Activated gamma-delta T cell (primary cell): ENCODE results near the gene ARRDC2.
"Not testable (repeated sequence)": the region's sequence is repeated elsewhere in the genome, so short reads cannot be mapped to it uniquely, and the experiment has no call there.

ENCODE experiments used
- DNase-seq: peaks from one replicate; lab custom pipeline; 2025; lab: John Stamatoyannopoulos, UW

The ARRDC2 gene

DNA sequence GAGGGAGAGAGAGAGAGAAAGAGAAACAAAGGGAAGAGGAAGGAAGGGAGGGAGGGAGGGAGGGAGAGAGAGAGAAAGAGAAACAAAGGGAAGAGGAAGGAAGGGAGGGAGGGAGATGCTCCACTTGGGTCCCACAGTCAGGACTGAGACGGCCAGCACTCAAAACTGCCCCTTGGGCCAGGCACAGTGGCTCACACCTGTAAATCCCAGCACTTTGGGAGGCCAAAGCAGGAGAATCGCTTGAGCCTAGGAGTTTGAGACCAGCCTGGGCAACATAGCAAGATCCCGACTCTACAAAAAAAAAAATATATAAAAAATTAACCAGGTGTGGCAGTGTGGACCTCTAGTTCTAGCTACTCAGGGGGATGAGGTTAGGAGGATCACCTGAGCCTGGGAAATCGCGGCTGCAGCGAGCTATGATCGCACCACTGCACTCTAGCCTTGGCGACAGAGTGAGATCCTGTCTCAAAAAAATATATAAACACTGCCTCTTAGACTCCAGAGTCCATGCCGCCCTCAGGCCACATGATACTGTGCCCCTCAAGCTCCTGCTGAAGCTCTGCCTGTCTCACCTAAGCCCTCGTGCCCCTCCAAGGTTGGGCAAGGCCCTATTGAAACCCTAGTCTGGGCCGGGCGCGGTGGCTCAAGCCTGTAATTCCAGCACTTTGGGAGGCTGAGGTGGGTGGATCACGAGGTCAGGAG is 8.4 kb downstream of the ARRDC2 start:
- no peak for DNase-seq

GRCh38 chr19:18017275-18018083 is 9.5 kb downstream of the ARRDC2 start:
- DNase-seq: no peak

- no peak for DNase-seq
Measured at GRCh38 chr19:18020212-18021085, 12.5 kb downstream of the ARRDC2 start.

DNA sequence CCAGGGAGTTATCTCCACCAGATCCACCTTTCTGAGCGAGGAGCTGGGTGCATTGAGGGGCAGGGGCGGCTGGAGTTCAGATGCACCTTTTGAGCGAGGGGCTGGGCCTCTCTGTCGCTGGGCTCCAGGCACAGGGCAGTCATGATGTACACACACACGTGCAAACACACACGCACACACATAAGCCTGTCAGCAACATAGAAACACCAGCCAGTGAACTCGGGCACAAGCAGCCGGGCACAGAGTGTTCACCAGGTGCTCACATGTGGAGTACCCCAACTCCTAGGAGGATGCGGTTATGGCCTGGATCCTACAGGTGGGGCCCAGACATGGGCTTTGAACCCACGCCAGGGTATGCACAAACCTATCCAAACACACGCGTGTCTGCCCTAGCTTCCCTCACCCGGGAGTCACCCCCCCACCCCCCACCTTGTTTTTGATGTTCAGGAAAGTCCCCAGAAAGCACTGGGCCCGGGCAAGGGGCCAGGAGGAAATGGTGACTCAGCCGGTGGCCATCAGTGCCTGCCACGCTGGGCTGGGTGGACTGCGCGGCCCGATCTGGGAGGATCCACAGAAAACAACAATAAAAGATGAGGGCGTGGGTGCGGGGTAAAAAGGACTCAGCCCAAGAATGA is 13.3 kb downstream of the ARRDC2 start:
- peak; percentile 40 for DNase-seq

GRCh38 chr19:18023622-18024251 is 15.8 kb downstream of the ARRDC2 start:
- no peak for DNase-seq

DNA sequence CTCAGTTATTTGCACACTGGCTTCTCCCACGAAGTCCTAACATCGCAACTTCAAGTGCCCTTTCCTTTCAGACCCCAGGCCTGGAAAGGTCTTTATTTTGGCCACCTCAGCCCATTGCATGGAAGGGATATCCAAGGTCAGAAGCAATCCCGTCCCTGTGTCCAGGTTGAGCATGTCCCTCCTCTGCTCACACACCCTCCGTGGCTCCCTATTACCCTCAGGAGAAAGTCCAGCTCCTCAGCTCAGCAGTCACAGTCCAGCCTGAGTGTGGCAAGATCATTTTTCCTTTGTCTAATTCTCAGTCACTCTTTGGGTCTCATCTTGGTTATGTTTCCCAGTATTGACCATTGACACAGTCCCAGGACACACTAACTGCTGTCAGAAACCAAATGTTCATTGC is 19.2 kb downstream of the ARRDC2 start:
- DNase-seq: no peak

DNA sequence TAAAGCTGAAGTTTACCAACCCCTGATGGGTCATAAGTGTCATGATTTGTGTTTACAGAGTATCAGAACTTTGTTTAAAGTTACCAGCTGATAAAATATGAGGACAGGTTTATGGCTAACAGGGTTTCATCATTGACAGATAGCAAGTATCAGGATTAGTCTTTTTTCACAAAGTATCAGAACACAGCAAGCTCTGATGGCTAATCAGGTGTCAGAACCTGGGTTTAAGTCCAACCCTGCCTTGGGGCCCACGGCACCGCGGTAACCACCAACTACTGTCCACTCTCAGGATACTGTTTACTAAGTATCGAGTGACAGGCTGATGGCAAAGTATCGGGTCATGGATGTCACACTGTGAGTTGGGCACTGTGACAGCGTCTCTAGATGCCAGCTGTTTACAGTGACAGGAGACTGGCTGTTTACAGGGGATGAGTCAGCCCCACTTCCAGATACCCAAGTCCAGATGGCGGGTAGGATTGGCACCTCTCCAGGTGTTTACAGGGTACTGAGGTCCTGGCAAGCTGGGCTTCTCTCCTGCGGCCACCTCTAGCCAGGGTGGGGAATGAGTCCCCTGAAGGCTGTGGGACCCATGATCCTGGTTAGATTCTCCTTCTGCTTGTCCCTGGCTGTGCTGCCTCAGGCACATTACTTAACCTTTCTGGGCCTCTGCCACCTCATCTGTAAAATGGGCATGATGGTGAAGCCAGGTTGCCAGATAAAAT is 21.8 kb downstream of the ARRDC2 start:
- no peak for DNase-seq

DNA sequence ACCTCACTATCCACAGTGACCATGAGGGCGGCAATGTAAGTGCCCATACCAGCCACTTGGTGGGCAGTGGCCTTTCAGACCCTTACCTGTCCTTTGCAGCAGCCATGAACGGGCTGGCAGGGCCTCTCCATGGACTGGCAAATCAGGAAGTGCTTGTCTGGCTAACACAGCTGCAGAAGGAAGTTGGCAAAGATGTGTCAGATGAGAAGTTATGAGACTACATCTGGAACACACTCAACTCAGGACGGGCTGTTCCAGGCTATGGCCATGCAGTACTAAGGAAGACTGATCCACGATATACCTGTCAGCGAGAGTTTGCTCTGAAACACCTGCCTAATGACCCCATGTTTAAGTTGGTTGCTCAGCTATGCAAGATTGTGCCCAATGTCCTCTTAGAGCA is 23.4 kb downstream of the ARRDC2 start:
- DNase-seq: not testable (repeated sequence)

GRCh38 chr19:18032102-18032501 is 24.1 kb downstream of the ARRDC2 start:
- DNase-seq: not testable (repeated sequence)

DNA sequence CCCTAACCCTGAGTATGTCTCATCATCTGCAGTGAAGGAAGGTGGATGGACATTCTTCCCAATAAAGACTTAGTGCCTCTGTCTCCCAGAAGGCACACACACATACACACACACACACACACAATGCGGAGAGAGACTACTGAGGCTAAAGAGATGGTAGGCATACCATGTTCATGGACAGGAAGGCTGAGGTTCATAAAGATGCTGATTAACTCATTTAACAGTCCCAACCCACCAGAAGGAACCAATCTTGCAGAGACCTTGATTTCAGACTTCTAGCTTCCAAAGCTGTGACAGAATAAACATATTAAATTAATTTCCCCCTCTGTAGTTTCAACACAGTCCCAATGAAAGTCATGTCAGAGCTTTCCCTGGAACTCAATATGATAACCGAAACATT is 33.1 kb downstream of the ARRDC2 start:
- no peak for DNase-seq

GRCh38 chr19:18043676-18044075 is 35.7 kb downstream of the ARRDC2 start:
- DNase-seq: no peak

- DNase-seq: no peak
Measured at GRCh38 chr19:18044825-18045304, 36.9 kb downstream of the ARRDC2 start.

GRCh38 chr19:18045307-18046050 is 37.5 kb downstream of the ARRDC2 start:
- DNase-seq: no peak

- no peak for DNase-seq
Measured at GRCh38 chr19:18046059-18046718, 38.2 kb downstream of the ARRDC2 start.

GRCh38 chr19:18049385-18049784 is 41.4 kb downstream of the ARRDC2 start:
- no peak for DNase-seq

- no peak for DNase-seq
Measured at GRCh38 chr19:18051887-18052286, 43.9 kb downstream of the ARRDC2 start.

DNA sequence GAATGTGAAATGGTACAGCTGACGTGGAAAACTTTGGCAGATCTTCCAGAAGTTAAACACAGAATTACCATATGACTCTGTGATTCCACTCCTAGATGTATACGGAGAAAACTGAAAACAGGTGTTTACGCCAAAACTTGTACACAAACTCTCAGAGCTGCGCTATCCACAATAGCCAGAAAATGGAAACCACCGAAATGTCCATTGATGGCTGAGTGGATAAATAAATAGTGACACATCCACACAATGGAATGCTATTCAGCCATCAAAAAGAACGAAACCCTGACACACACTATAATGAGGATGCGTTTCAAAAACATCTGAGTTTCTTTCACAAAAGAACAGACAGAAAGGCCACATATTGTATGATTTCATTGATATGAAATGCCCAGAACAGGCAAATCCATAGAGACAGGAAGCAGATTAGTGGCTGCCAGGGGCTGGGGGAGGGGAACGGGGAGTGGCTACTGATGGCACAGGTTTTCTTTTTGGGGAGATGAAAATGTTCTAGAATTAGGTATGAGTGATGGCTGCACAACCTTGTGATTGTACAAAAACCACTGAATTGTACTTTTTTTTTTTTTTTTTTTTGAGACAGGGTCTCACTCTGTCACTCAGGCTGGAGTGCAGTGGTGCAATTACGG is 45.7 kb downstream of the ARRDC2 start:
- DNase-seq: no peak

DNA sequence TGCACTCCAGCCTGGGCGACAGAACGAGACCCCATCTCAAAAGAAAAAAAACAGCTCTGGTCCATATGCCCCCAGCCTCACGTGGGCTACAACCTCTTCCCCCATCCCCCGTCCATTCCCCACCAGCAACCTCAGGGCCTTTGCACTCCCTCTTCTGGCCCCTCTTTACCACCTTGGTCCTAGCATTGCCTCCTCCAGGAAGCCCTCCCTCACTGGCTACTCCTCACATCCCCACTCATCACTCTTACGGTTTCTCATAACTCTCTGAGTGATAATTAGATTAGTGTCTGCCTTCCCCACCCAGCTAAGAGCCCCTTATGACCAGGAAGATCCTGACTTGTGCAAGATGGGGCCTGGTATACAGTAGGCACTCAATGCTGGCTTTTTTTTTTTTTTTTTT is 48.0 kb downstream of the ARRDC2 start:
- no peak for DNase-seq

- no peak for DNase-seq
Measured at GRCh38 chr19:18057557-18057956, 49.6 kb downstream of the ARRDC2 start.
